HG03354 (cell line): ENCODE measurements around the gene INKA1.

Experiments used
- ATAC-seq: cut with Tn5 transposase; IDR thresholded peaks from one replicate; pipeline ENCODE4 v1.9.1; 2021; ENCODE audit warnings: mild to moderate bottlenecking; ENCODE audit not compliant: unreplicated experiment, poor library complexity, severe bottlenecking

Gene INKA1

DNA sequence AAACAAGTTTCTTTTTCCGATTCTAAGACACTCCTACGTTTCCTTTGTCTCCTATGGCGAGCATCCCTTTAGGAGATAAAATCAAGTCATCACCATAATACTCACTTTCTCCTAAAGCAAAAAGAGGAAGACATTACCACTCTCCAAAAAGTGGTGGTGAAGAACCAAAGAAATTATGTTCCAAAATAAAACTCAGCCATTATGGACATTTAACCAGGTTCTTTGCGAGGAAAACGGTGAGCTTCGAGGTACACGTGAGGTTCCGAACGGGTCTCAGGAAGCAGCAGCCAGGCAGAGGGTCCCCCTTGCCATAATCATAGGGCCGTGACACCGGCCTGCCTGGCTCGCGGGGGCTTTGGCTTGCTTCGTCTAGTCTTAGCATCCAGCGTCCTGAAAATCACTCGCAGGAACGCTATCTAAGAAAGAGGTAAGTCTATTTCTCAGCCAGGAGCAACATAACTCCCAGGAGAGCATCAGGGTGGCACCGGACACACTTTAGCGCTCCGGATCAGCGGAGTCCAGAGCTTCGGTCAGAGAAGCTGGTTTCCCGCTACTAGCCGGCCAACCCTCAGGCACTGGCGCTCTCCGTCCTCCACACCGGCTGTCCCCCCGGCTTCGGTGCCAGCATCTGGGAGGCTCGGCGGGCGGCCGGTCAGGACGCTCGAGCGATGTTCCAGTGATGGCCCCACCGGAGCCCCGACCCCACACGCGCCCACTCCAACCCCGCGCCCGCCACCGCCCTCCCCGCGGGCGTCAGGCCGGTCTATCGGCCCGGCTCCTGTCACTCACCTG, 17.3 kb upstream of the INKA1 start:
- peak; percentile 44 for ATAC-seq

- ATAC-seq = peak; percentile 99
These were observed 16.5 kb upstream of the INKA1 start, which contains the start of gene IP6K1 for GRCh38 chr3:49786357-49787181. TSS of gene IP6K1 (minus strand) at chr3:49786542. CDS start at chr3:49748040, 38,502 bp downstream.

DNA sequence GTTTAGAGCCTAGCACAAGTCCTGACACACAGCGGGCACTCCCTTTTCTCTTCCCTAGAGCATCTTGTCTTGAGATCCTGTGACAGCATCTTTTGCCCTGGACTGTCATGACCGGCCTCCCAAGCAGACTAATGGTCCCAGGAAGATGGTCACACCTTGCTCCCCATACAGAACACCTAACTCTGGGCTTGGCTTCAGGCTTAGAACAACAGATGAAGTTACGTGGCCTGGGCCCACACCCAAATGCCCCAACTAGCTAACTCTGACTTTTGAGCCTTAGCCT, 15.9 kb upstream of the INKA1 start:
- no peak for ATAC-seq

DNA sequence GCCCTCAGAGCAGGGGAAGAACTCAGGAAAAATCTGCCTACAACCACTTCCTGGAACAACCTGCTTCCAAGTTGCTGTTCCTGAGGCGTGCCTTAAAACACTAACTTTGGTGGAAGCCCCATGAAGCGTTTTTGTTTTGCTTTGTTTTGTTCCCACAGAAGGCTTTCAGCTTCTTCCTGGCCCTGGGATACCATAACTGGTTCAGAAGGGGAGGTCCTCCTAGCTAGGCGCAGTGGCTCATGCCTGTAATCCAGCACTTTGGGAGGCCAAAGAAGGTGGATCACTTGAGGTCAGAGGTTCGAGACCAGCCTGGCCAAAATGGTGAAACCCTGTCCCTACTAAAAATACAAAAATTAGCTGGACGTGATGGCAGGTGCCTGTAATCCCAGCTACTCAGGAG, 15.5 kb upstream of the INKA1 start:
- ATAC-seq = no peak

GRCh38 chr3:49788056-49788455, 15.0 kb upstream of the INKA1 start:
- ATAC-seq = no peak

- ATAC-seq = no peak
These were observed 12.2 kb upstream of the INKA1 start for GRCh38 chr3:49790626-49791411.

DNA sequence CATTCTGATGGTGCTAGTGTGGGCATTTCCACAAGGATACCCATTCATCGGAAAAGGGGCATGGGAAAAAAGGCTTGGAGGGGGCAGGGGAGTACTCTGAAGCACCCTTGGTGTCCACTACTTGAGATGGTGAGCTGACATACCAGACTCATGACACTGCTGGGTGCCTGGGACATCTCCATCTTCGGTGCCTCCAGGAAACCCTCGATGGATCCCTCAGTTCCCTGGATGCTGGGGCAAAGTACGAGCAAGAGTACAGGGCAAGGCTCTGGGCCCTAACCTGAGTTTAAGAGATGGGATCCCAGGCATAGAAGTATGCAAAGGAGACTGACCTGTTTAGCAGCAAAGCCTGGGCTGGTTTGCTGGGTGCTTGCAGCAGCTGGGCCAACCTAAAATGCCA, 11.5 kb upstream of the INKA1 start:
- ATAC-seq = no peak

DNA sequence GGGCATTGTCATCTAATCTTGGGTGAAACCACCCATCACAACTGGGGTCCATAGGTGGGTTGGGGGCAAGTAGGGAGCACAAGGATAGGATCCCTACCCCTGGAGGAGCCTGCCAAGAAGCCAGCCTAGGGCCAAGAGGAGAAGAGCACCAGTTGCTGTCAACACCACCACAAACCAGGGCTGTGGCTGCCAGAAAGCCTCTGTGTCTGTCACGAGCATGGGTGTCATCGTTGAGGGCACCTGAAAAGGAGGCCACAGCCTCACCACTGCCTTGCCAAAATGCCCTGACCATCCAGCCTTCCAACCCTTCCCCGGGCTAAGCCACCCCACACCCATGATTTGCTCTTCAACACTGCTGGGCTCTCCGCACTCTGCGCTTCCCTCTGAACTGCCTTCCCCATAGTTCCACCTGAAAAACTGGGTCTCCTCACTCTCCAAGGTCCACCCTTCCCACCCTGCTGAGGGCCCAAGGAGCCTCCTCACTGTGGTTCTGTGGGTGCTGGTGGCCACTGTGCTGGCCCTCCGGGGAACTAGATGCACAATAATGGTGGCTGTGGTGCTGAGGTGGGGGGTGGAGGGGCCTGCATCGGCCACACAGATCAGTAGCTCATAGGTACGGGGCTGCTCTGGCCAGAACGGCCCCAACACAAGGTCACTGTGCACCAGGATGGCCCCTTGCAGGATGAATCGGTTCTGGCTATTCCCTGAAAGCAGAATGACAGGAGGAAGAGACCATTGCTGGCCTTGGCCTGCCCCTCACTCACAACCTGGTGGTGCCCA, 10.5 kb upstream of the INKA1 start:
- ATAC-seq = no peak

GRCh38 chr3:49793486-49794085, 9.5 kb upstream of the INKA1 start:
- no peak for ATAC-seq

- no peak for ATAC-seq
These were observed 8.6 kb upstream of the INKA1 start for GRCh38 chr3:49794431-49794830.

DNA sequence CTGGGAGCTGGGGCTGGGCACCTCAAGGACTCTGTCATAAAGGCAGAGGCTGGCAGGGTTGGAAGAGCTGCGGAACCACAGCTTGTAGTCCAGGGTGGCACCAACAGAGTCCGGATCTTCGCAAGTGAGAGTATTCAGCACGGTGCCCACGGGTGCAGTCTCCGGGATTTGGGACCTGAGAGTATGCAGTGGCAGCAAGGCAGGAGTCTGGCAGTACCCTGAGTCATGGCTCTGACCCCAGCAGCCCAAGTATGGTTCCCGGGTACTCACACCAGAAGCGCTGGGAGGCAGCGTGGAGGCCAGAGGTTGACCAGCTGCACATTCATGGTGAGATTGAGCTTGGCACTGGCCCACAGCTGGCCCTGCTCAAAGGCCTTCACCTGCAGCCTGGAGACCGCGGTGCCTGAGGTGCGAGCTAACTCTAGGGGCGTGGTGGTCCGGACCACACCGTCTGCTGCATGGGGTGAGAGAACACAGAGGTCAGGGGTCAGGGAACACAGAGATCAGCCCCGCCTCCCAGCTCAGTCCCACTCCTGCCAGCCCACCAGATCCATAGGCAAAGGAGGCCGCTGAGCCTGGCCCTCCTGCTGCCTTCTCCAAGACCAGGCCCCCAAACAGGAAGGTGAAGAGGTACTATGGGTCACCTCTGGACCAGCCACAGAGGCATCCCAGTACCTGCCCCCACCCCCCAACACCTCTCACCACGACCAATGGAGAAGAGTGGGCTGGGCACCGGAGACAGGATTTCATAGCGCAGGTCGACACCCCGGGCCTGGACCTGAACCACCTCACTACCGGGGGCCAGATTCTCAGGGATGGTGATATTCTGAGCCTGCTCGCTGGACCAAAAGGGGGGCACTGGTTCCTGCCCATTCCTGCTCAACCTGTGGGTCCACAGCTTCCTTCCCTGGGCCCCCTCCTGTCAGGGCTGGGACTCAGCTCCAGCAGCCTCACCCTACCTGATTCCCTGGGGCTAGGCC, 7.8 kb upstream of the INKA1 start:
- no peak for ATAC-seq

DNA sequence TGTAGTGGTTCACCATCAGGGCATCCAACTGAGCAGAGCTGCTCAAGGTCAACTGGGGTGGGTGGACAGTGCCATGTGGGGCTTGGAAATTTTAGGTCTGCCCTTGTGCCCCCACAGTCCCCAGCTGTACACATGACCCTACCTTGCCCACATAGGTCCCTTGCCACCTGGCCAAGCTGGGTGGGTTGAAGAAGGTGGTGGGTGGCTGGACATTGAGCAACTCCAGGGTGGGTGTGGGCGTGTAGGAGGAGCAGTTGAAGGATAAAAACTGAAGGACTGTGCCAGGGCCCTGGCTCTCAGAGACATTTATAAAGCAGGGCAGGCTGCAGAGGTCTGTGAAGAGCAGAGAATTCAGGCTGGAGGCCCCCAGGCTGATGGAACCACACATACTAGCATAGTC, 4.0 kb upstream of the INKA1 start:
- no peak for ATAC-seq

- ATAC-seq = no peak
These were observed 3.3 kb upstream of the INKA1 start, which contains the start of gene CDHR4 for GRCh38 chr3:49799761-49800160. TSS of gene CDHR4 (minus strand) at chr3:49799873. CDS start at chr3:49799812, 61 bp downstream.

DNA sequence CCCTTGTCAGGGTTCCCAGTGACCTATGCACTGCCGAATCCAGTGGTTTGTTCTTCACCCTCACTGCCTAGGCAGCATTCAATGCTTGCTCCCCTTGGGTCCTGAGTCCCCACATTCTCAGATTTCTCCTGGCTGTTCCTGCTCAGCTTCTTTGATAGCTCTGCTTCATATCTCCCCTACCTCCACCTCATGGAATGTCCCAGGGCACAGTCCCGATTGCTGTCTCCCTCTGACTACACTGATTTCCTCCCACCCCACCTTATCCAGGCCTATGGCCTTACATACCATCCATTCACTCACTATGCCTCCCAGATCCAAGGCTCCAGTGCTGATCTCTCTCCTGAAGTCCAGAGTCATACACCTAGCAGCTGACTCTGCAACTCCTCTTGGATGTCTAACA, 1.9 kb upstream of the INKA1 start:
- ATAC-seq = no peak

- ATAC-seq = peak; percentile 19
These were observed 542 bp downstream of the INKA1 start for GRCh38 chr3:49803465-49804140.

DNA sequence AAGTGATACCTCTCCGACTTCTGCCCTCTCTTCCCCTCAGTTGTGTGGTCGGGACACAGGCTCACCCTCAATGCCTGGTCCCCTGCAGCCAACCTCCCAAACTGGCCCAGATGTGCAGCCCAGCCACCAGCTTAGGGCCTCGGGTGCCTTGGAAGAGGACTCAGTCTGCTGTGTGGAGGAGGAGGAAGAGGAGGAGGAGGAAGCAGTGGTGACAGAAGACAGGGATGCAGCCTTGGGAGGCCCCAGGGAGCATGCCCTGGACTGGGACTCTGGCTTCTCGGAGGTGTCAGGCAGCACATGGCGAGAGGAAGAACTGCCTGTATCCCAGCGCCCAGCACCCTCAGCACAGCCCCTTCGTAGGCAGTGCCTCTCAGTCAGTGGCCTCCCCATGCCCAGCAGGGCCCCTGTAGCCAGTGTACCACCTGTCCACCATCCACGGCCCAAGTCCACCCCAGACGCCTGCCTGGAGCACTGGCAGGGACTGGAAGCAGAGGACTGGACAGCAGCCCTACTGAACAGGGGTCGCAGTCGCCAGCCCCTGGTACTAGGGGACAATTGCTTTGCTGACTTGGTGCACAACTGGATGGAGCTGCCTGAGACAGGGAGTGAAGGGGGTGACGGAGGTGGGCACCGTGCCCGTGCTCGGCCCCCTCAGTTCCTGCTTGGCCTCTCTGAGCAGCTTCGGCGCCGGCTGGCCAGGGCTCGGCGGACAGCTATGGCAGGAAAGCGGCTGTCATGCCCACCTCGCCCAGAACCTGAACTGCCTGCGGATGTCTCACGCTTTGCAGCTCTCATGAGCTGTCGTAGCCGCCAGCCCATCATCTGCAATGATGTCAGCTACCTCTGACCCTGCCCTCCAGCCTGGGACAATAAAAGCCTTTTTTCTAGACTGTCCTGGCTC, 1.3 kb downstream of the INKA1 start:
- no peak for ATAC-seq

DNA sequence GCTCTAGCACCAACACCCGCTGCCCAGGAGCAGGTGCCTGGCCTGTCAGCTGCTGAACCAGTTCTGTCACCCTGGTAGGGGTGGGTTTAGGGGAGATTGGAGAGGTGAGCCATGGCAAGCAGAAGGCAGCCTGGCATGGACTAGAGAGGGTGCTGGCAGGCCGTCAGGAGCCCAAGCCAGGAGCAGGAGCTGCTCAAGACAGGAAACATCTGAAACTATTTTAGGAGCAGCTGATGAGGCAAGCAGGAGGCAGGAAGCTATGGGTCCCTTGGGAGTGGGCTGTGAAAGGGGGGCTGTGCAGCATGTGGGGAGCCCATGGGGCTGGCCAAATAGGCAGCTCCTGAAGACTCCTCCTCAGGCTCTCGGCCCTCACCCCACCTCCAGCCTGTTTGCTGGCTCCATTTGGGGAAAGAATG, 2.3 kb downstream of the INKA1 start:
- ATAC-seq = no peak
